Measurements from ENCODE around the gene GAS2L2. TPM values are rescaled to one million over a fixed set of nuclear protein-coding genes. Genes with fewer than 3 reads are reported as not detected.

The GAS2L2 gene
- total and polyA plus RNA-seq, 8 donors: 0.03 to 0.33 (median 0.08) TPM; not detected in 1

- Histone ChIP-seq H3K27me3 (no peaks in the 10 kb centered on the region), H3K36me3 (peaks cover 0 to 14% (median 0%) of the 10 kb centered on the region in 3 donors), H3K27ac (peak overlapping the region in 2 of 4 donors; percentile 7 to 12), H3K4me3 (no peak overlapping the region), H3K9me3 (no peaks in the 10 kb centered on the region), H3K4me1 (peaks cover 0 to 11% (median 5%) of the 10 kb centered on the region in 3 donors)
- peak in 3 of 4 donors; percentile 27 to 46 (median 41) for ATAC-seq
- intact Hi-C loops (cut with DNase I): no loop called here
- TF ChIP-seq CTCF (IDR thresholded peaks at IDR 0.05): no peak
- no peak for FAIRE-seq
- 57 to 66% methylated on average over 6 of the region's 6 CpGs for WGBS, 2 donors
- DNase-seq: peak in 4 of 6 donors; percentile 39 to 79 (median 64)
These were observed 26.7 kb downstream of the GAS2L2 start for GRCh38 chr17:35726127-35726952.

- no peak for FAIRE-seq
- intact Hi-C loops (cut with DNase I): no loop called here
- TF ChIP-seq CTCF (IDR thresholded peaks at IDR 0.05): no peak
- Histone ChIP-seq H3K4me1 (peaks cover 0 to 5% (median 0%) of the 10 kb centered on the region in 3 donors), H3K27ac (no peak overlapping the region), H3K27me3 (no peaks in the 10 kb centered on the region), H3K36me3 (peaks cover 0 to 14% (median 0%) of the 10 kb centered on the region in 3 donors), H3K9me3 (no peaks in the 10 kb centered on the region), H3K4me3 (no peak overlapping the region)
- no peak for ATAC-seq
- DNase-seq: no peak
- 90 to 94% methylated on average over 2 of the region's 2 CpGs for WGBS, 2 donors
These were observed 27.3 kb downstream of the GAS2L2 start for GRCh38 chr17:35725802-35726126.

GRCh38 chr17:35725058-35725457 is 28.0 kb downstream of the GAS2L2 start:
- no peak for DNase-seq
- no peak for FAIRE-seq
- no peak overlapping the region for H3K4me3 ChIP-seq
- no peaks in the 10 kb centered on the region for H3K27me3 ChIP-seq
- peaks cover 0 to 5% (median 0%) of the 10 kb centered on the region in 3 donors for H3K4me1 ChIP-seq
- ATAC-seq: no peak
- H3K27ac ChIP-seq: no peak overlapping the region
- intact Hi-C loops (cut with DNase I): no loop called here
- WGBS, 2 donors: 85 to 90% methylated on average over 4 of the region's 4 CpGs
- no peak for TF ChIP-seq CTCF (IDR thresholded peaks at IDR 0.05)
- H3K9me3 ChIP-seq: no peaks in the 10 kb centered on the region
- peaks cover 0 to 14% (median 0%) of the 10 kb centered on the region in 3 donors for H3K36me3 ChIP-seq

- H3K27ac ChIP-seq: no peak overlapping the region
- DNase-seq (no peak), ATAC-seq (no peak), FAIRE-seq (no peak)
- 96 to 98% methylated on average over 2 of the region's 2 CpGs for WGBS, 2 donors
- H3K4me1 ChIP-seq: peaks cover 0 to 9% (median 0%) of the 10 kb centered on the region in 3 donors
- H3K27me3 ChIP-seq: no peaks in the 10 kb centered on the region
- no peak overlapping the region for H3K4me3 ChIP-seq
- no peaks in the 10 kb centered on the region for H3K9me3 ChIP-seq
- intact Hi-C loops (cut with DNase I): no loop called here
- H3K36me3 ChIP-seq: peaks cover 0 to 14% (median 0%) of the 10 kb centered on the region in 3 donors
- TF ChIP-seq CTCF (IDR thresholded peaks at IDR 0.05): no peak
These were observed 29.3 kb downstream of the GAS2L2 start for GRCh38 chr17:35723735-35724134.

- H3K27me3 ChIP-seq: no peaks in the 10 kb centered on the region
- peak overlapping the region in 2 of 4 donors; percentile 48 to 60 for H3K27ac ChIP-seq
- DNase-seq (no peak), FAIRE-seq (no peak), ATAC-seq (peak; percentile 8 to 68 (median 62))
- H3K4me1 ChIP-seq: peaks cover 0 to 17% (median 6%) of the 10 kb centered on the region in 3 donors
- intact Hi-C loops (cut with DNase I): no loop called here
- no peaks in the 10 kb centered on the region for H3K36me3 ChIP-seq
- 30 to 42% methylated on average over 2 of the region's 2 CpGs for WGBS, 2 donors
- TF ChIP-seq CTCF (IDR thresholded peaks at IDR 0.05): no peak
- H3K9me3 ChIP-seq: no peaks in the 10 kb centered on the region
- H3K4me3 ChIP-seq: no peak overlapping the region
These were observed 35.6 kb downstream of the GAS2L2 start for GRCh38 chr17:35717475-35717874.

Data from pancreas (tissue), 10 donors.